ENCODE data around the gene TTLL9. TPM values are rescaled to one million over a fixed set of nuclear protein-coding genes. Genes with fewer than 3 reads are reported as not detected.

TTLL9 gene
- total RNA-seq (2013; cell fraction: nucleolus; rRNA removed): 2.4 and 3.1 TPM in 2 replicates
- 0.17 TPM in 1 of 2 replicates, not detected in the other for total RNA-seq (2014; rRNA removed)
- 0.04 and 0.09 TPM in 2 replicates for total RNA-seq (2014; rRNA removed; fragmentation: Illumina TruSeq; extraction: Trizol)
- total RNA-seq (2021): 0.08 and 0.21 TPM in 2 replicates
- 0.10 TPM for polyA plus RNA-seq (2011; ENCODE audit: low read depth)
- 0.62 and 0.77 TPM in 2 replicates for polyA plus RNA-seq (2011; rRNA removed)
- 0.39 and 0.45 TPM in 2 replicates for polyA plus RNA-seq (2011; cell fraction: cytosol; rRNA removed)
- polyA plus RNA-seq (2011; cell fraction: nucleus; rRNA removed): 2.3 and 2.4 TPM in 2 replicates
- polyA plus RNA-seq (2012): 0.21 and 0.28 TPM in 2 replicates
- 0.14 and 0.15 TPM in 2 replicates for polyA plus RNA-seq (2014; fragmentation: Illumina TruSeq; extraction: Trizol)
- under 1 TPM in 1 of 2 experiments, not detected in 1; 0.03 TPM for polyA plus RNA-seq (2014; fragmentation: Nextera tagmentation; extraction: Ambion mirVana)
- 0.14 and 0.22 TPM in 2 replicates for polyA plus RNA-seq (2014; rRNA removed)
- under 1 TPM in 1 of 2 experiments, not detected in 1; 0.08 TPM for polyA plus RNA-seq (2016; fragmentation: Nextera tagmentation; extraction: Ambion mirVana)
- polyA minus RNA-seq (2011; rRNA and poly(A)+ RNA removed): 1.1 and 1.4 TPM in 2 replicates
- not detected in 2 replicates for polyA minus RNA-seq (2011; cell fraction: cytosol; rRNA and poly(A)+ RNA removed)
- polyA minus RNA-seq (2011; cell fraction: nucleus; rRNA and poly(A)+ RNA removed): 0.60 and 1.4 TPM in 2 replicates
- Bru-seq, nascent RNA: percentile 43 among the genes with signal in this experiment
- BruChase-seq, experiment 1, labeled RNA remaining after a 6-hour chase: percentile 37 among the genes with signal in this experiment
- BruChase-seq, experiment 2, labeled RNA remaining after a 2-hour chase: percentile 42 among the genes with signal in this experiment
- long read RNA-seq, experiment 1: 0 reads
- long read RNA-seq, experiment 2, partial matches to known transcripts: 1 of 4 reads
- long read RNA-seq, experiment 2, other reads (novel, unspliced or antisense): 3 of 4 reads

GRCh38 chr20:31869942-31870725, at the start of gene TTLL9, which contains the start of gene DUSP15:
TSS of gene TTLL9 (plus strand) at chr20:31870634. CDS start at chr20:31871127, 493 bp downstream.
TSS of gene DUSP15 (minus strand) at chr20:31870527. CDS start at chr20:31870337, 190 bp downstream.
- FAIRE-seq: no peak
- Histone ChIP-seq H4K20me1 (ENCODE audit: control insufficient read depth, insufficient read depth) (no peaks in the 10 kb centered on the region), H3K4me2 (ENCODE audit: control insufficient read depth, insufficient read depth) (peak within 1 kb of the TSS; percentile 69), H3K36me3 (ENCODE audit: control insufficient read depth in 2 of 2, insufficient read depth in 2 of 2, low read length in 1 of 2) (no peaks in the 10 kb centered on the region), H3K4me3 (peak within 1 kb of the TSS; percentile 41; the same call in 1 of the 2 replicates), H3K27me3 (replicated peaks in 1 of 2; ENCODE audit: control insufficient read depth in 2 of 2, insufficient read depth in 2 of 2, low read length in 1 of 2) (peaks cover 6 to 13% of the 10 kb centered on the region in 2 experiments), H3K27ac (ENCODE audit: control insufficient read depth, insufficient read depth) (no peak within 1 kb of the TSS), H2AFZ (ENCODE audit: control insufficient read depth, low read depth, low read length) (peak within 1 kb of the TSS; percentile 50), H3K9me3 (replicated peaks; ENCODE audit: control insufficient read depth, insufficient read depth, low read length) (no peaks in the 10 kb centered on the region), H3K79me2 (ENCODE audit: control insufficient read depth, insufficient read depth, low read length) (no peaks in the 10 kb centered on the region), H3K4me1 (ENCODE audit: control insufficient read depth, insufficient read depth, low read length) (peaks cover 13% of the 10 kb centered on the region), H3K9ac (ENCODE audit: control insufficient read depth, insufficient read depth, low read length) (peak within 1 kb of the TSS; percentile 31; the same call in 1 of the 2 replicates)
- CTCF ChIA-PET: interaction anchor here (1.5 kb wide), 1 partner anchor 25 kb away, joined by 3 read pairs; no protein-coding TSS in a partner anchor
- intact Hi-C loops (cut with micrococcal nuclease; ENCODE audit: unreplicated experiment): no loop called here
- in situ Hi-C loops (cut with MboI): no loop called here
- peak; percentile 65 for ATAC-seq
- WGBS (ENCODE audit: insufficient coverage, insufficient replicate concordance, low lambda C conversion rate, missing lambda C conversion rate): 3% methylated on average over 32 of the region's 80 CpGs
- DNase-seq (ENCODE audit: low read depth, low spot score): no peak
- no TSS peak for BruUV-seq (replicated peaks)
- RAD21 ChIA-PET (ENCODE audit: unreplicated experiment): interaction anchor here (1.1 to 3.6 kb wide), 3 partner anchors 17 to 81 kb away, joined by 3 to 26 read pairs (median 7); partner anchors contain the start of gene PDRG1
- SMC1A ChIA-PET (ENCODE audit: uncharacterized antibody, unreplicated experiment): interaction anchor here (1.2 to 4.2 kb wide), 5 partner anchors 17 to 82 kb away, joined by 3 to 16 read pairs (median 11); partner anchors contain the start of gene PDRG1
- POLR2A ChIA-PET: interaction anchor here (0.5 to 6.1 kb wide), 6 partner anchors 10 to 614 kb away, joined by 3 to 31 read pairs (median 9); no protein-coding TSS in a partner anchor
- TF ChIP-seq HDAC6 (IDR thresholded peaks at IDR 0.05; ENCODE audit: unreplicated experiment): no peak
- no peak for TF ChIP-seq SRF (IDR thresholded peaks at IDR 0.05; ENCODE audit: low read depth in 2 of 2, low read length in 2 of 2)
- no peak for TF ChIP-seq ZZZ3 (IDR thresholded peaks at IDR 0.05; ENCODE audit: control insufficient read depth, insufficient read length, low read depth)
- TF ChIP-seq TARDBP (IDR thresholded peaks at IDR 0.05; ENCODE audit: borderline replicate concordance): no peak
- TF ChIP-seq CHD1 (IDR thresholded peaks at IDR 0.05; ENCODE audit: low read depth, low read length): no peak
- no peak for TF ChIP-seq ZSCAN29 (IDR thresholded peaks at IDR 0.05)
- no peak for TF ChIP-seq SREBF2 (IDR thresholded peaks at IDR 0.05; ENCODE audit: low read length)
- no peak for TF ChIP-seq STAT3 (IDR thresholded peaks at IDR 0.05; ENCODE audit: low read depth, low read length)
- TF ChIP-seq CBFB (IDR thresholded peaks at IDR 0.05; ENCODE audit: low read depth): no peak
- no peak for TF ChIP-seq SREBF1 (IDR thresholded peaks at IDR 0.05; ENCODE audit: low read length)
- no peak for TF ChIP-seq TCF7 (IDR thresholded peaks at IDR 0.05; ENCODE audit: borderline replicate concordance)
- TF ChIP-seq NFXL1 (IDR thresholded peaks at IDR 0.05; ENCODE audit: borderline replicate concordance): no peak
- no peak for TF ChIP-seq GABPA (IDR thresholded peaks at IDR 0.05; ENCODE audit: low read depth)
- peak; percentile 56 for TF ChIP-seq KLF5 (IDR thresholded peaks at IDR 0.05; ENCODE audit: partially characterized antibody)
- TF ChIP-seq, protein P1, sequence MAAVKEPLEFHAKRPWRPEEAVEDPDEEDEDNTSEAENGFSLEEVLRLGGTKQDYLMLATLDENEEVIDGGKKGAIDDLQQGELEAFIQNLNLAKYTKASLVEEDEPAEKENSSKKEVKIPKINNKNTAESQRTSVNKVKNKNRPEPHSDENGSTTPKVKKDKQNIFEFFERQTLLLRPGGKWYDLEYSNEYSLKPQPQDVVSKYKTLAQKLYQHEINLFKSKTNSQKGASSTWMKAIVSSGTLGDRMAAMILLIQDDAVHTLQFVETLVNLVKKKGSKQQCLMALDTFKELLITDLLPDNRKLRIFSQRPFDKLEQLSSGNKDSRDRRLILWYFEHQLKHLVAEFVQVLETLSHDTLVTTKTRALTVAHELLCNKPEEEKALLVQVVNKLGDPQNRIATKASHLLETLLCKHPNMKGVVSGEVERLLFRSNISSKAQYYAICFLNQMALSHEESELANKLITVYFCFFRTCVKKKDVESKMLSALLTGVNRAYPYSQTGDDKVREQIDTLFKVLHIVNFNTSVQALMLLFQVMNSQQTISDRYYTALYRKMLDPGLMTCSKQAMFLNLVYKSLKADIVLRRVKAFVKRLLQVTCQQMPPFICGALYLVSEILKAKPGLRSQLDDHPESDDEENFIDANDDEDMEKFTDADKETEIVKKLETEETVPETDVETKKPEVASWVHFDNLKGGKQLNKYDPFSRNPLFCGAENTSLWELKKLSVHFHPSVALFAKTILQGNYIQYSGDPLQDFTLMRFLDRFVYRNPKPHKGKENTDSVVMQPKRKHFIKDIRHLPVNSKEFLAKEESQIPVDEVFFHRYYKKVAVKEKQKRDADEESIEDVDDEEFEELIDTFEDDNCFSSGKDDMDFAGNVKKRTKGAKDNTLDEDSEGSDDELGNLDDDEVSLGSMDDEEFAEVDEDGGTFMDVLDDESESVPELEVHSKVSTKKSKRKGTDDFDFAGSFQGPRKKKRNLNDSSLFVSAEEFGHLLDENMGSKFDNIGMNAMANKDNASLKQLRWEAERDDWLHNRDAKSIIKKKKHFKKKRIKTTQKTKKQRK (IDR thresholded peaks at IDR 0.05; ENCODE audit: low read depth, low read length): no peak
- TF ChIP-seq YBX1 (IDR thresholded peaks at IDR 0.05): no peak
- no peak for TF ChIP-seq POU2F2 (IDR thresholded peaks at IDR 0.05; ENCODE audit: borderline replicate concordance, low read depth, low read length)
- no peak for TF ChIP-seq NFYA (IDR thresholded peaks at IDR 0.05; ENCODE audit: borderline replicate concordance, low read depth, low read length)
- TF ChIP-seq BRCA1 (IDR thresholded peaks at IDR 0.05; ENCODE audit: low read depth, low read length): no peak
